ENCODE results near the gene IGF1. TPM values are rescaled to one million over a fixed set of nuclear protein-coding genes. Genes with fewer than 3 reads are reported as not detected.

Gene IGF1
- total and polyA plus RNA-seq, 9 of the 15 experiments (the other 6 are each of a cell fraction or from before 2014, with no cell fraction given) = 3.7 to 13.9 (median 4.5) TPM

GRCh38 chr12:102479099-102479885, 1.1 kb downstream of the IGF1 start (continued):
- no peak for TF ChIP-seq BRF2 (IDR thresholded peaks at IDR 0.05; ENCODE audit: borderline replicate concordance, insufficient read depth, insufficient read length)
- TF ChIP-seq CLOCK (CRISPR knock-in tag; IDR thresholded peaks at IDR 0.05; ENCODE audit: borderline replicate concordance) = no peak
- no peak for TF ChIP-seq ETS2 (tag; IDR thresholded peaks at IDR 0.05; ENCODE audit: borderline replicate concordance, poor library complexity, severe bottlenecking)
- peak; percentile 20; the same call in 1 of the 2 replicates for TF ChIP-seq CREB1 (IDR thresholded peaks at IDR 0.05)
- TF ChIP-seq CREB1 (CRISPR knock-in tag; IDR thresholded peaks at IDR 0.05) = no peak

Data from K562 (cell line).